ENCODE data around the gene IDUA. TPM values are rescaled to one million over a fixed set of nuclear protein-coding genes. Genes with fewer than 3 reads are reported as not detected.

Gene IDUA
- total and polyA plus RNA-seq, 4 experiments from 2014 or later = 5.0 to 64.1 (median 38.7) TPM

- POLR2A ChIA-PET (ENCODE audit: partially characterized antibody) = no interaction called here
- no peaks in the 10 kb centered on the region for H3K9me3 ChIP-seq (ENCODE audit: control insufficient read depth in 1 of 2, low read length in 2 of 2)
- H3K36me3 Mint-ChIP-seq = no peaks in the 10 kb centered on the region
These were observed 43.7 kb downstream of the IDUA start for GRCh38 chr4:1030559-1030958.

GRCh38 chr4:1031346-1031745 is 44.5 kb downstream of the IDUA start:
- Mint-ChIP-seq H3K4me3 (no peak overlapping the region), H3K27ac (no peak overlapping the region), H3K9me3 (no peaks in the 10 kb centered on the region), H3K36me3 (no peaks in the 10 kb centered on the region), H3K27me3 (no peaks in the 10 kb centered on the region), H3K4me1 (peaks cover 0 to 1% (median under 1%) of the 10 kb centered on the region in 4 donors)
- no peak overlapping the region for H3K27ac ChIP-seq (ENCODE audit: low read depth, low read length)
- POLR2A ChIA-PET (ENCODE audit: partially characterized antibody) = no interaction called here
- H3K36me3 ChIP-seq (ENCODE audit: insufficient read depth, low read length) = no peaks in the 10 kb centered on the region
- peaks cover under 1% of the 10 kb centered on the region for H3K4me1 ChIP-seq (ENCODE audit: insufficient read depth, low read length)
- no peaks in the 10 kb centered on the region for H3K27me3 ChIP-seq (ENCODE audit: insufficient read depth, low read length)
- intact Hi-C loops (cut with micrococcal nuclease) = no loop called here
- no peak for DNase-seq
- CTCF ChIA-PET (ENCODE audit: partially characterized antibody) = no interaction called here
- no peaks in the 10 kb centered on the region for H3K9me3 ChIP-seq (ENCODE audit: control insufficient read depth in 1 of 2, low read length in 2 of 2)
- no peak overlapping the region for H3K4me3 ChIP-seq (ENCODE audit: low read length in 2 of 2)

More at GRCh38 chr4:1030559-1030958, 43.7 kb downstream of the IDUA start:
- no peak overlapping the region for H3K27ac ChIP-seq (ENCODE audit: low read depth, low read length)
- no peak overlapping the region for H3K4me3 Mint-ChIP-seq
- no peak overlapping the region for H3K27ac Mint-ChIP-seq
- peaks cover 7 to 9% (median 8%) of the 10 kb centered on the region in 4 donors for H3K4me1 Mint-ChIP-seq
- H3K9me3 Mint-ChIP-seq = no peaks in the 10 kb centered on the region
- CTCF ChIA-PET (ENCODE audit: partially characterized antibody) = no interaction called here
- intact Hi-C loops (cut with micrococcal nuclease) = no loop called here
- H3K27me3 ChIP-seq (ENCODE audit: insufficient read depth, low read length) = no peaks in the 10 kb centered on the region
- H3K27me3 Mint-ChIP-seq = no peaks in the 10 kb centered on the region
- peaks cover 8% of the 10 kb centered on the region for H3K4me1 ChIP-seq (ENCODE audit: insufficient read depth, low read length)
- no peak overlapping the region for H3K4me3 ChIP-seq (ENCODE audit: low read length in 2 of 2)
- no peak for DNase-seq
- H3K36me3 ChIP-seq (ENCODE audit: insufficient read depth, low read length) = no peaks in the 10 kb centered on the region

- H3K27me3 ChIP-seq (ENCODE audit: insufficient read depth, low read length) = no peaks in the 10 kb centered on the region
- H3K27ac ChIP-seq (ENCODE audit: low read depth, low read length) = no peak overlapping the region
- intact Hi-C loops (cut with micrococcal nuclease) = no loop called here
- no peak overlapping the region for H3K4me3 ChIP-seq (ENCODE audit: low read length in 2 of 2)
- no peaks in the 10 kb centered on the region for H3K9me3 ChIP-seq (ENCODE audit: control insufficient read depth in 1 of 2, low read length in 2 of 2)
- Mint-ChIP-seq H3K4me1 (no peaks in the 10 kb centered on the region), H3K9me3 (no peaks in the 10 kb centered on the region), H3K36me3 (no peaks in the 10 kb centered on the region), H3K27me3 (no peaks in the 10 kb centered on the region), H3K4me3 (no peak overlapping the region), H3K27ac (no peak overlapping the region)
- DNase-seq = no peak
- ChIA-PET POLR2A (ENCODE audit: partially characterized antibody) (no interaction called here), CTCF (ENCODE audit: partially characterized antibody) (no interaction called here)
- no peaks in the 10 kb centered on the region for H3K36me3 ChIP-seq (ENCODE audit: insufficient read depth, low read length)
- H3K4me1 ChIP-seq (ENCODE audit: insufficient read depth, low read length) = no peaks in the 10 kb centered on the region
These were observed 45.3 kb downstream of the IDUA start for GRCh38 chr4:1031956-1032795.

GRCh38 chr4:1032861-1033260 is 46.0 kb downstream of the IDUA start:
- H3K36me3 ChIP-seq (ENCODE audit: insufficient read depth, low read length) = no peaks in the 10 kb centered on the region
- Mint-ChIP-seq H3K9me3 (no peaks in the 10 kb centered on the region), H3K4me1 (no peaks in the 10 kb centered on the region), H3K27me3 (no peaks in the 10 kb centered on the region), H3K27ac (no peak overlapping the region), H3K36me3 (no peaks in the 10 kb centered on the region), H3K4me3 (no peak overlapping the region)
- no peaks in the 10 kb centered on the region for H3K4me1 ChIP-seq (ENCODE audit: insufficient read depth, low read length)
- no peak for DNase-seq
- intact Hi-C loops (cut with micrococcal nuclease) = no loop called here
- H3K27ac ChIP-seq (ENCODE audit: low read depth, low read length) = no peak overlapping the region
- no peaks in the 10 kb centered on the region for H3K9me3 ChIP-seq (ENCODE audit: control insufficient read depth in 1 of 2, low read length in 2 of 2)
- H3K4me3 ChIP-seq (ENCODE audit: low read length in 2 of 2) = no peak overlapping the region
- ChIA-PET CTCF (ENCODE audit: partially characterized antibody) (no interaction called here), POLR2A (ENCODE audit: partially characterized antibody) (no interaction called here)
- no peaks in the 10 kb centered on the region for H3K27me3 ChIP-seq (ENCODE audit: insufficient read depth, low read length)

GRCh38 chr4:1033840-1034551 is 47.2 kb downstream of the IDUA start:
- H3K27ac ChIP-seq (ENCODE audit: low read depth, low read length) = no peak overlapping the region
- Mint-ChIP-seq H3K27ac (no peak overlapping the region), H3K36me3 (no peaks in the 10 kb centered on the region), H3K9me3 (no peaks in the 10 kb centered on the region), H3K4me3 (no peak overlapping the region), H3K27me3 (no peaks in the 10 kb centered on the region), H3K4me1 (no peaks in the 10 kb centered on the region)
- POLR2A ChIA-PET (ENCODE audit: partially characterized antibody) = no interaction called here
- no peak overlapping the region for H3K4me3 ChIP-seq (ENCODE audit: low read length in 2 of 2)
- H3K9me3 ChIP-seq (ENCODE audit: control insufficient read depth in 1 of 2, low read length in 2 of 2) = no peaks in the 10 kb centered on the region
- DNase-seq = no peak
- CTCF ChIA-PET (ENCODE audit: partially characterized antibody) = no interaction called here
- no peaks in the 10 kb centered on the region for H3K4me1 ChIP-seq (ENCODE audit: insufficient read depth, low read length)
- intact Hi-C loops (cut with micrococcal nuclease) = no loop called here
- H3K36me3 ChIP-seq (ENCODE audit: insufficient read depth, low read length) = no peaks in the 10 kb centered on the region
- H3K27me3 ChIP-seq (ENCODE audit: insufficient read depth, low read length) = no peaks in the 10 kb centered on the region

GRCh38 chr4:1035510-1035909 is 48.7 kb downstream of the IDUA start:
- Histone ChIP-seq H3K4me1 (ENCODE audit: insufficient read depth, low read length) (no peaks in the 10 kb centered on the region), H3K27ac (ENCODE audit: low read depth, low read length) (no peak overlapping the region), H3K4me3 (ENCODE audit: low read length in 2 of 2) (no peak overlapping the region), H3K9me3 (ENCODE audit: control insufficient read depth in 1 of 2, low read length in 2 of 2) (no peaks in the 10 kb centered on the region), H3K27me3 (ENCODE audit: insufficient read depth, low read length) (no peaks in the 10 kb centered on the region), H3K36me3 (ENCODE audit: insufficient read depth, low read length) (no peaks in the 10 kb centered on the region)
- ChIA-PET CTCF (ENCODE audit: partially characterized antibody) (no interaction called here), POLR2A (ENCODE audit: partially characterized antibody) (no interaction called here)
- Mint-ChIP-seq H3K4me3 (no peak overlapping the region), H3K9me3 (no peaks in the 10 kb centered on the region), H3K36me3 (no peaks in the 10 kb centered on the region), H3K27me3 (no peaks in the 10 kb centered on the region), H3K4me1 (peaks cover 0 to 2% (median 0%) of the 10 kb centered on the region in 4 donors), H3K27ac (no peak overlapping the region)
- no peak for DNase-seq
- intact Hi-C loops (cut with micrococcal nuclease) = no loop called here

GRCh38 chr4:1036095-1036494 is 49.3 kb downstream of the IDUA start:
- Mint-ChIP-seq H3K4me3 (no peak overlapping the region), H3K9me3 (no peaks in the 10 kb centered on the region), H3K4me1 (peaks cover 0 to 2% (median 0%) of the 10 kb centered on the region in 4 donors), H3K27ac (no peak overlapping the region), H3K36me3 (no peaks in the 10 kb centered on the region), H3K27me3 (no peaks in the 10 kb centered on the region)
- ChIA-PET POLR2A (ENCODE audit: partially characterized antibody) (no interaction called here), CTCF (ENCODE audit: partially characterized antibody) (no interaction called here)
- H3K4me1 ChIP-seq (ENCODE audit: insufficient read depth, low read length) = no peaks in the 10 kb centered on the region
- no peak overlapping the region for H3K27ac ChIP-seq (ENCODE audit: low read depth, low read length)
- no peaks in the 10 kb centered on the region for H3K36me3 ChIP-seq (ENCODE audit: insufficient read depth, low read length)
- no peak overlapping the region for H3K4me3 ChIP-seq (ENCODE audit: low read length in 2 of 2)
- H3K27me3 ChIP-seq (ENCODE audit: insufficient read depth, low read length) = no peaks in the 10 kb centered on the region
- H3K9me3 ChIP-seq (ENCODE audit: control insufficient read depth in 1 of 2, low read length in 2 of 2) = no peaks in the 10 kb centered on the region
- no peak for DNase-seq
- intact Hi-C loops (cut with micrococcal nuclease) = no loop called here
